ENCODE data around the gene LIMA1.
"Not testable (repeated sequence)": the region's sequence is repeated elsewhere in the genome, so short reads cannot be mapped to it uniquely, and the experiment has no call there.

The LIMA1 gene

DNA sequence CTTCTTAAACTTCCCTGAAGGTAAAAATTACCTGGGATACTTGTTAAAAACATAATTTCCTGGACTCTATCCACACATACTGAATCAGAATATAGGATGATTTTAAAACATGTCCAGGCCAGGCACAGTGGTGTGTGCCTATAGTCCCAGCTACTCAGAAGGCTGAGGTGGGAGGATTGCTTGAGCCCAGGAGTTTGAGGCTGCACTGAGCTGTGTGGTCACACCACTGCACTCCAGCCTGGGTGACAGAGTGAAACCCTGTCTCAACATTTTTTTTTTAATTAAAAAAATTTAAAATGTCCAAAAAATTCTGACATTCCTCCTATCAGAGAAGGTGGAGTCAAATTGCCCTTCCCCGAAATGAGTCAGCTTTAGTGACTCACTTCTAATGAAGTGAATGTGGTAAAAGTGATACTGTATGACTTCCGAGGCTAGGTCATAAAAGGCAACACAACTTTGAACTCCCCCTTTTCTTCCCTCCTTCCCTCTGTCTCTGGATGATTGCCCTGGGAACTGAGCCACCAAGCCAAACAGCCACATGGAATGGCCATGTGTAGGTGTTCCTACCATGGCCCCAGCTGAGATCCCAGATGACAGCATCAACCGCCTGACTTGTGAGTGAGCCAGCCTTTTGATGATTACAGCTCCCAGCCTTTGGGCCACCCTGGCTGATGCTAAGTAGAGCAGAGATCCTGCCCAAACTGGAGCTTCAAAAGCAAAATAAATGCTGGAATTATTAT lies 36.3 kb downstream of the LIMA1 start:
- DNase-seq, result peak; percentile 26

DNA sequence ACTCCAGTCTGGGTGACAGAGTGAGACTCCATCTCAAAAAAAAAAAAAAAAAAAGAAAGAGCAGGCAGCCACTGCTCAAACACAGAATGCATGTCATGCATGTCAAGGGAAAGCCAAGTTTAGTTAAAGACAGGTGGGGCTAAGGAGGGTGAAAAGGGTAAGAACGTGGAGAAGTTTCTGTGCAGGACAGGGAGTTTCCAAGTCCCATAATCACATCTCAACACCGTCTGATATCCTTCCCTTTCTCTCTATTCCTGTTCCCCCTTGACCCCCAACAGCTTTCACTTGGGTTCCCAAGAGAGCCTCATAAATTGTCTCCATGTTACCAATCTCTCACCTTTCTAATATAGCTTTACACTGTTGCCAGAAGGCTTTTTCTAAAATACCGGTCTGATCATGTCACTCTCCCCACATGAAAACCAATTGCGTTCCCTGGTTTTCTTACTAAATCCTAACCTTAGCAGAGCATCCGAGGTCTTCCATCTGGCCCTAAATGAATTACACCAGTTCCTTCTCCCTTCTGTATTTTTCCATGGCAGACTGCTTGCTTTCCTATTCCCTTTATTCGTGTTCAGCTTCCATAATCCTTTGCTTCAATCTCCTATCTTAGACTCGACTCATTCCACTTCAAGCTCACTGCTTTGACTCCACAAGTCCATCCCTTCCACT lies 37.0 kb downstream of the LIMA1 start:
- DNase-seq, result no peak

DNA sequence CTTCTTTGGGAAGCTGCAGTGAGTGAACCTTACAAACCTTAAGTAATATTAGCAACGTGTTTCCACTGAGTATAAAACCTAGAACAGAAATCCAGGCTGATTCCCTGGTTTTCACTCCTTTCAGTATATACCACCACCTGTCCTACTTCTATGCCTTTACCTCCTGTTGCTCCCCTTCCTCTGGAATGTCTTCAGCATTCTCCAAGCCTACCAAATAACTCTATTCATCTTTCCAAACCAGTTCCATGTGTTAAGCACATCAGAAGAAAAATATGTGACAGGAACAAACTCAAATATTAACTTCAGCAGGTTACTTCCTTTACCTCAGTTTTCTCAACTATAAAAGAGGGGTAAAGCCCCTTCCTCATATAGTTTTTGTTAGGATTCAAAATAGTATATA lies 39.8 kb downstream of the LIMA1 start:
- no peak for DNase-seq

DNA sequence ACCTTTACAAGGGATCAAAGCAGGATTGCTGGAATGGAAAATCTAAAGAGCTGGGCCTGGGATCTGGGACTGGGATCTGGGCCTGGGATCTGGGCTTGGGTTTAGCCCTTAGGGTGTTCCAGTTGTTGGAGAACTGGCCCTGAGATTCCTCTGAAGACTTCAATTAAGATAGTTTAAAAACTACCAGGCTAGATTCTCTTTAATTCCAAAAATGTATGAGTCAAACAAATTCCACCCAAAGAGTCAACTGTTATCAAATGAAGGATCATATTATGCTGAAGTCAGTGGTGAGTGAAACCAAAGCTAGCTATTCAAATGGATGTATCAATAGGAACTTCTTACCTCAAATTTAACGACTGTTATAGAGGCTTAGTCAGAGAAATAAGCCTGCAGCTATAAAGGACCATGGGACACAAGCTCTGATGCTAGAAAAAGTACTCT lies 40.5 kb downstream of the LIMA1 start:
- no peak for DNase-seq

DNA sequence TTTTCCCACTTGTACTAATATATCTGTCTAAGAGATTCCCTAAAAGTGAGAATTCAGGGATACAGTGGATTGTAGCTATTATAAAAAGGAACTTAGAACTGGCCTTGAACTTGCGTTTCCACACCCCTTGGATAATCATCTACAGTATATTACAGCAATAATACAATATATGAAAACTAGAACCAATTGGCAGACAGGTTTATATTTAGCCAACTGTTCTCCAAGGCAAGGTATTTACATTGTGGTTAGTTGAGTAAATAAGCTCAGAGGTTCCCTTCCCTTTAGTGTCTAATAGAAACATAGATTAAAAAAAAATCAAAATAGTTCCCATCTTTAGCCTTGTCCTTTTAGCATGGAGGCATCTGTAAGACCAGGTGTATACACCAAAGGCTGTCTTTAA lies 42.1 kb downstream of the LIMA1 start:
- DNase-seq, result no peak

DNA sequence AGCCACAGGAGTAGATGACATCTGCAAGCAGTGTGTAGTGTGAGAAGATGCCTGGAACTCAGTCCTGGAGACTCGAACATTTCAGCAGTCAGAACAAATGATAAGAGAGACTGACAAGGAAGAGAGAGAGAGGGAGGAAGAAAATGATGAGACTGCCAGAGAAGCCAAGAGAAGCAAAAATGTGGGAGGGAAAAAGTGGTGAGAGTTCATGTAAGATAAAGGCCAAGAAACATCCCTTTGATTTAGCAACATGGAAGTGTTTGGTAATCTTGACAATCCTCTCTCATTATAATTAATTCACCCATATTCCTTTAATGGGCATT lies 42.6 kb downstream of the LIMA1 start:
- DNase-seq, result no peak

DNA sequence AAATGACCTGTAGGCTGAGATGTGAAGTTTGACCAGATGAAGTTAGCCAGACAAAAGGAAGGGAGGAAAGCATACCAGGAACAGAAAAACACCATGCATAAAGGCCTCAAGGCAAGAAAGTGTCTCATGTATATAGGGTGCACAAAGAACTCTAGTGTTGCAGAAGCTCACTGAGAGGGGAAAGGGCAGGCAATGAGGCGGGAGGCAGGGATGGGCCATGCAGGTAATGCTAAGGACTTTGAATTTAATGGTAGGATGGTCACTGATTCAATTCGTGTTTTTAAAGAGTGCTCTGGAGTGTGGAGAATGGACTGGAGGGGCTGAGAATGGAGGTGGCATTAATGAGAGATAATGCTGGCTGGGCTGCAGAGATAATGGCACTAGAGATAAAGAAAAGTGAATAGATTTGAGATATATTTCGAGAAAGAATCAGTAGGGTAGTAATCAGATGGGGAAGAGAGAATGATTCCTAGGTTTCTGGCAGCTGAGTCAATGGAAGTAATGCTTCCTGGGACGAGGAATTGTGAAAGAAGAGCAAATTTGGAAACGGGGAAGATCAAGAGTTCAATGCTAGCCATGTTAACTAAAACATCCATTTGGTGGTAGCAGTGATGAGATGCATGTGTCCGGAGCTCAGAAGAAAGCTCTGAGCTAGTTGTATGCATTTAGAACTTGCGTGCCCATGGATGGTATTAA lies 43.1 kb downstream of the LIMA1 start:
- no peak for DNase-seq

DNA sequence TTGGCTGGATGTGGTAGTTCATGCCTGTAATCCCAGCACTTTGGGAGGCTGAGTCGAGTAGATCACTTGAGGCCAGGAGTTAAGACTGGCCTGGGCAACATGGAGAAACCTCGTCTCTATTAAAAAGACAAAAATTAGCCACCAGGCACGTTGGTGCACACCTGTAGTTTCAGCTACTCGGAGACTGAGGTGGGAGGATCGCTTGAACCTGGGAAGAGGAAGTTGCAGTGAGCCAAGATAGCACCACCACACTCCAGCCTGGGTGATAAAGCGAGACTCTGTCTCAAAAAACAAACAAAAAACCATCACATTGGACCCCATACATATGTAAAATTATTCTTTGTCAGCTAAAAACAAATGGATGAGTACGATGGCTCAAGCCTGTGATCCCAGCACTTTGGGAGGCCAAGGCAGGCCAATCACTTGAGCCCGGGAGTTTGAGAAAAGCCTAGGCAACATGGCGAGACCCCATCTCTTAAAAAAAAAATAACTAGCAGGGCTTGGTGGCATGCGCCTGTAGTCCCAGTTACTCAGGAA lies 43.9 kb downstream of the LIMA1 start:
- DNase-seq, result no peak

DNA sequence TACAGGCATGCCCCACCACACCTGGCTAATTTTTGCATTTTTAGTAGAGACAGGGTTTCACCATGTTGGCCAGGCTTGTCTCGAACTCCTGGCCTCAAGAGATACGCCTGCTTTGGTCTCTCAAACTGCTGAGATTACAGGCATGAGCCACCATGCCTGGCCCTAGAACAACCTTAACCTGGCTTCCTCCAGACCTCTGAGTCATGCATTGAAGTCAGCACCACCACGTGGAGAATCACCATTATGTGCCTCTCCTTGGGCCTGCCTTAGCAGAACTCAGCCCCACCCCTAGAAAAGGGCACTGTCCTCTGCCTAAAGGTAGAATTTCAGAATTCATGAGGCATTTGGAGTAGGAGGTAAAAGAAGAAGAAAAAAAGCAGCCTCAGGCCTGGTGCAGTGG lies 49.0 kb downstream of the LIMA1 start:
- DNase-seq, result no peak

DNA sequence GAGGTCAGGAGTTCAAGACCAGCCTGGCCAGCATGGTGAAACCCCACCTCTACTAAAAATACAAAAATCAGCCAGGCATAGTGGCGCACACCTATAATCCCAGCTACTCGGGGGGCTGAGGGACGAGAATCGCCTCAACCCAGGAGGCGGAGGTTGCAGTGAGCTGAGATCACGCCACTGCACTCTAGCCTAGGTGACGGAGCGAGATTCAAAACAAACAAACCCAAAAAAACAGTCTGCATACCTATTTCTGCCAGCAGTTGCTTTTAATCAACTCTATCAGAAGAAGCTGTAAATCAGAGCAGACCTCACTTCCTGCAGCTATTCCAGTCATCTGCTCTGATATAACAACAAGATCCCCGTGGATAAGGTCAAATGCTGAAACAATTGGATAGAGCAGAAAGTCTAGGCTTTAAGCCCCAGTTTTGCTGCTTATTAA lies 50.5 kb downstream of the LIMA1 start:
- DNase-seq, result no peak

DNA sequence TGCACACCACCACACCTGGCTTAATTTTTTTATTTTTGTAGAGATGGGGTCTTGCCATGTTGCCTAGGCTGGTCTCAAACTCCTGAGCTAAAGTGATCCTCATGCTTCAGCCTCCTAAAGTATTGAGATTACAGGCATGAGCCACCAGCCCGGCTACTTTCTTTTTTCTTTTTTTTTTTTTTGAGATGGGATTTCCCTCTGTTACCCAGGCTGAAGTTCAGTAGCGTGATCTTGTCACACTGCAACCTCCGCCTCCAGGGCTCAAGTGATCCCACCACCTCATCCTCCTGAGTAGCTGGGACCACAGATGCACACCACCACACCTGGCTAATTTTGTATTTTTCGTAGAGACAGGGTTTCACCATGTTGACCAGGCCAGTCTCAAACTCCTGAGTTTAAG lies 51.1 kb downstream of the LIMA1 start:
- DNase-seq, result no peak

DNA sequence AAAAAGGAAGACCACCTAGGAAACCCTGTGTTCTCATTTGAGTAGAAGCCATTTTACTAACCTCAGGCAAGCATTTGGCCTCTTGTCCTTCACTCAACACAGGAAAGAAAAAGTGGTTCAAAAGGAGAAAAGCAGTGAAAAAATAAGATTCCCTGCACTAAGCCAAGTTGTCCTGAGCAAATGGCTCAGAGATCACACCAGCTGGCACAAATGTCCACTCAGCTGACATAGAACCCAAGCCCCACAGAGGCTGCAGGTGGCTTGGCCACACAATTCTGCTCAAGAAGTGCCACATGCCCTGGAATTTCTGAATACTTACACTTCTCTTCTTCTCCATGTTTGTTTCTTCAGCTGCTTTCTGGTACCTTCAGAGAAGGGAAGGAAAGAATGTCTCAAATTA lies 52.0 kb downstream of the LIMA1 start:
- DNase-seq, result no peak

DNA sequence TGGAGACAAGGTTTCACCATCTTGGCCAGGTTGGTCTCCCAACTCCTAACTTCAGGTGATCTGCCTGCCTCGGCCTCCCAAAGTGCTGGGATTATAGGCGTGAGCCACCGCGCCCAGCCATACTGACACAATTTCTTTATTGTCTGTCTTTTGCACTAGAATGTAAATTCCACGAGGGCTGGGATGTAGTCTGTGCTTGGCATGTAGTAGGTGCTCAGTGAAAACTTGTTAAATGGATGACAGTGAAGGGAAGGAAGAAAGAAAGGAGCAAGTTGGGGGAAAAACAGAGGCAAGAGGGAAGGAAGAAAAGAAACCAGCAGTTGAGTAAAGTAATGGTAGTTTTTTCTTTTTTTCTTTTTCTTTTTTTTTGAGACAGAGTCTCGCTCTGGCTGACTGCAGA lies 53.1 kb downstream of the LIMA1 start:
- DNase-seq, result no peak

DNA sequence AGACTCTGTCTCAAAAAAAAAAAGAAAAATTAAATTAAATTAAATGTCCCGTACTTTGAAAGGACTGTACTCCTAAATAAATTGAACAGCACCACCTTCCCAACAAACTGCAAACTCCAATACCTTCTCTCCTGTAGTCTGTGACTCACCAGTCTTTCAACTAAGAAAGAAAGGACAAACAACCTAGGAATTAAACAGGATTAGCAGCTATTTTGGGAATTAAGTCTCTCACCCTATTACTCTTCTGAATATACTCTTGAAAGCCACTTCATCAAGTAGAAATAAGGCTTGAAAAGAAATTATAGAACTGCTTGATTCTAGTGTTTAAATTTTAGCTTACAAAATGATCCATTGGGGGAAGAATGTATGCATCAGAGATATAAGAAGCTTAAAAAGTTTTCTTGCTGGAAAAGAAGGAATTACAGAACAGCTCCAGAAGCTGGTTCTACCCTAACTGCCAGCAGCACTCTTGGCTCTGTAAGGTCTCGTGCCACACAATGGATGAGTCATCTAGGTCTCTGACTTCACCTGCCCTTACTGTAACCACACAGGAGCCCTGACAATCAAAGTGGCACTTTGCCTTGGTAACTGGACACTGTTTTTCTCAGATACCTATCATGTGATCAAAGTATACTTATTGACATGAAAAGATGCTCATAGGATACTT lies 59.2 kb downstream of the LIMA1 start:
- DNase-seq, result no peak

DNA sequence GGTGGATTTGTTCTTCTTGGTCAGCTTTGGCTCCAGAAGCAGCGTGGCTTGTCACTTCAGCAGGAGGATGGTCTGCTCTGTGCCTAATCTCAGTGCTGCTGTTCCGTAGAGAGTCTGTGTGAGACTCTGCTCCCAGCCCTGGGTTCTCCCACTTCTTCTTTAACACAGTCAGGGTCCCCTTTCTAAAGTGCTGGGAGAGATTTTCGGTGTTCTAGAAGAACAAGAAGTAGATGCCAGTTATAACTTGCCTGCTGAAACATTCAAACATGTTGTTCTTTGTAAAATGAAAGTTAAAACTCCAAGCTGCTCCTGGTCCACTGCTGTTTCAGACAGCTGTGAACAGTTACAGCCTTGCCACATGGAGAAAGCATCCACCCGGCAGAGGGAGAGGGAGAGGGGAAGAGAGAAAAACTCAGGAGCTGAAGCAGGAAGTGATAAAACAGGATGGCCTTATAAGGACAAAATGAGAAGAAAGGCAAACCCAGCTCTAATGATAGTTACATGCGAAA lies 61.0 kb downstream of the LIMA1 start:
- DNase-seq, result peak; percentile 28

DNA sequence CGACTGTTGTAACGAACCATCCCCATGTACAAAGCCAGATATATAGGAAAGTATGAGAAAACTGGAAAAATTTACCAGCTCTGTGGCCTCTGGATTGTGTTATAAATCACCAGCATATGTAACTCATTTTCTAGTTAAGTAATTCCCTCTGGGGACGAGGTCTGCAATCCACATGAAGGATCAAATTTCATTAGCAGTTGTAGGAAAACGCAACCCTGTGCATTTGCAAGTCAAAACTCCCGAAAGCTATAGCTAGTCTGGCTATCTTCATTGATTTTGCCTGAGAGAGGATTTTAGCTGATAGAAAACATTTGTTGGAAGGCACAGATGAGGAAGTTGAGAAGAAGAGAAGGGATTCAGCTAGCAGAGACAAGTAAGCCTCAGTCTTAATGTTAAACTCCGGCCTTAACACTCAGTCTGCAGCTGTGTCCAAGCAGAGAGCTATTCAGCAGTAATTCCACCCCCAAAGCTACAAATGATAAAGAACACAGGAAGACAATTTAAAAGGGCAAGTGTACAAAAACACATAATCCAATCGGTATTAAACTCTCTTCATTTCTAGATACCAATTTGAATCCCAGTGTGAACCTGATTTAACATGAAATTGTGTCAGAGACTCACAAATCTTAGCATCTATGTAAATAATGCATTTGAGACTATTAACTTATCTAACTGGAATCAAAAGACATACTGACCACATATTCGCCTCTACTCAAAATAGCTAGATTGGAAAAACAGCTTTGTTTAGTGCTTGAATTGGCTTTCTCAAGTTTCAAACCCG lies 61.9 kb downstream of the LIMA1 start:
- no peak for DNase-seq

DNA sequence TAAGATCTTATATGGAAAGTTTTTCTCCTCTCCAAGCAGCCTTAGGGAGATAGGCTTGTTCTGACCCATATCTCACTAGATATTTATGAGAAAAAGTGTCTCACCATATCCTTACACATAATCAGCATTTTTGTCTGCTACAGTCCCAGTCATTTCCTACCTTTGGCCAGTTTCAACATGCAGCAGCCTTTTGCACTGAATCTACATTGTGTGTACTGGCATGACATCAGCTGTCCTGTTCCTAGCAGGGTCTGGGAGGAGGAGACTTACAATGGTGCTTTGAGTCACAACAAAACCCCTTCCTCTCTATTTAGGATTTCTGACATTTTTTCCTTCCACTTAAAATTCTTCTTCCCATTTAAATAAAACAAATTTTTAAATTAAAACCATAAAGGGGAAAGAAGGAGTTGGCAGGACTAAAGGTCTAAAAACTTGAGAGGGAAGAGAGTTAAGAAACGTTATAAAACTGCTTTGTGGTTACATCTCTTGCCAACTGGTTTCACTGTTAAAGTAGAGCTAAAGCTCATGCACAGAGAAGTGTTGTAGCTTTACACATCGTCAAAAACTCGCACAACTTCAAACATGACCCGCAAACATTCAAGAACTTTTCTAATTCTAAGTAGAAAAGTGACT lies 62.8 kb downstream of the LIMA1 start:
- DNase-seq, result no peak

DNA sequence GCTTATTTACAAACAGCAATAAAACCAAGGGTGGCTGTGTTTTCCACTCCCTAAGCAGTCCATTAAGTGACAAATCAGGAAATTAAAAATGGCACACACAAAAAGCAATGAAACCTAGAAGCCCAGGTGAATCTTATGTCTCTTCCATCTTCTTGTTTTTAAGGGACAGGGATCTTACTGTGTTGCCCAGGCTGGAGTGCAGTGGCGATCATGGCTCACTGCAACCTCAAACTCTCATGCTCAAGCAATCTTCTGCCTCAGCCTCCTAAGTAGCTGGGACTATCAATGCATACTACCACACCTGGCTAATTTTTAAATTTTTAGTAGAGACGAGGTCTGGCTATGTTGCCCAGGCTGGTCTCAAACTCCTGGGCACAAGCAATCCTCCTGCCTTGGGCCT lies 63.8 kb downstream of the LIMA1 start:
- no peak for DNase-seq

DNA sequence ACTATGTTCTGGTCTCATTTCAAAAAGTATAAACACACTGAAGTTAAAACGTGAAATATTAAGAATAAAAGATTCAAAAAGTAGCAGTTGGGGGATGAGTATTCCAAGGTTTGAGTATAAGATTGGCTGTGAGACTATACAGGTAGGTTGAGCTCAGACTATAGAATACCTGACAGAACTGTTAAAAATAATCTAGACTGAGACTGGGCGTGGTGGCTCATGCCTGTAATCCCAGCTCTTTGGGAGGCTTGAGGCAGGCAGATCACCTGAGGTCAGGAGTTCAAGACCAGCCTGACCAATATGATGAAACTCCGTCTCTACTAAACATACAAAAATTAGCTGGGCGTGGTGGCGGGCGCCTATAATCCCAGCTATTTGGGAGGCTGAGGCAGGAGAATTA lies 64.3 kb downstream of the LIMA1 start:
- DNase-seq, result not testable (repeated sequence)

DNA sequence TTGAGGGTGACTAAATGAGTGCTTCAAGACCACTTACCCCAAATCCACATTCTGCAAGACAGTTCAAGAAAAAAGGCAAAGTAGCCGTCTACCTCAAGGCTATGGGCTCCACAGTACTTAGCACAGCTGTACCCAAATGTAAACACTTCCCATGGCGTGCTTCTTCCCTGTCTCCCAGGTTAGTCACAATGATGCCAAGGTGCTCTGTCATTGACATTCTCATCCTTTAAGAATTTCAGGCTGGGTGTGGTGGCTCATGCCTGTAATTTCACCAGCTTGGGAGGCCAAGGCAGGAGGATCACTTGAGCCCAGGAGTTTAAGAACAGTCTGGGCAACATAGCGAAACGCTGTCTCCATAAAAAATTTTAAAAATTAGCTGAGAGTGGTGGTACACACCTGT lies 64.9 kb downstream of the LIMA1 start:
- DNase-seq, result peak; percentile 33

DNA sequence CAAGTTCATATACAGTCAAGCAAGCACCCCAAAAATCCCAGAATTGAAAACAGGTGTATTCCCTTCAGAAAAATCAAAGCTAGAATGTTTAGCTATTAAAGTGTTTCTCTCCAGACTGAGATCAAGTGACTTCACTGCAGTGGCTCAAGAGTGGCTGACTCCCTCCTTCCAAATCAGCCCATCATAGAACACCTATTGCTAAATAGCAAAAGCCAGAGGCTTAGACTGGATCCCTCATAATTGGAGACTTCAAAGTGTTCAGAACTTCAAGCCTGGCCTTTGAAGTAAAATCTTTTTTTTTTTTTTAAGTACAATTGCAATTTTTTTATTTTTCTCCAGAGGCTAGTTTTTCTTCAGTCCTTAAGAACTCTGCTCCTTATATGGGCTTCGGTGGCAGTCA lies 66.1 kb downstream of the LIMA1 start:
- no peak for DNase-seq

DNA sequence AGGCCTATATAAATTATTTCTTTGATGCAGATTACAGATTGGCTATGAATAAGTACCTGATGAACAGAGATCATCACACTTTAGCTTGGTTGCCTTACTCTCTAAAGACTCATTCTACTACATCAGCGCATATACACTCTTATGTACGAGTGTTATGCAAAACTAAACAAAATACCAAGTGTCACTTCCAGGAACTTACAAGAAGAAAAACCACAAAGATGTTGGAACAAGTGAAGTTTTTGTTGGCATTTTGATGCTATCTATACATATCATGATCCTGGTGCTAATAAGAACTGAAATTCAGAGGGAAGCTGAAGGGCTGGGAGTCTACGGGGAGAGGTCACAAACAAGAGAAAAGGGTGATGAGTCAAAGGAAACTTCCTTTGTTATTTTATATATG lies 68.3 kb downstream of the LIMA1 start:
- no peak for DNase-seq
